LNCaP clone FGC (cell line): Measurements from ENCODE around the gene LRRN4CL.

Source experiments
- DNase-seq: peaks from one replicate; pipeline ENCODE4 v3.0.0-alpha.2; 2011; ENCODE audit warnings: low read depth
- H3K4me3 ChIP-seq: 2 replicates; pipeline ENCODE4 v1.5.1; 2011; ENCODE audit warnings: mild to moderate bottlenecking, low read depth, low read length, control low read depth
- TF ChIP-seq, protein P1 (sequence below): IDR thresholded peaks from 2 replicates; pipeline ENCODE4 v1.5.1; 2012; ENCODE audit warnings: mild to moderate bottlenecking; ENCODE audit not compliant: control insufficient read depth, insufficient read depth; ENCODE audit errors: extremely low read depth

Gene LRRN4CL

DNA sequence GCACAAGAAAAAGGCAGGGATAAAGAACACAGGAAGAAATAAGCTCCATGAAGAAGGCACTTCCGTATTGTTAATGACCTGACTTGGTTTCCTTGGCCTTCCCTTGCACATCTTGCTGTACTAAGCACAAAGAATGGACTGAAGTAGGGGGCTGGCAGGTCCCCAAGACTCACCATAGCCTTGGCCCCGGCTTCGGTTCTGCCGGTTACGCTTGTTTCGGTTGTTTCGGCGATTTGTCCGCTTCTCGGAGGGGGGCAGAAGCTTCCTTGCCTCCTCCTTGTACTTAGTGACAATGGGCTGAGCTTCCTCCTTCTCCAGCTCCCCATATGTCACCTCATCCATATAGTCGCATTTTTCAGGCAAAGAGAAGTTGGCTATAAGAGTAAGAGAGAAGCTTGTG lies 27.5 kb upstream of the LRRN4CL start:
- H3K4me3 ChIP-seq = no peak overlapping the region
- TF ChIP-seq, protein P1, sequence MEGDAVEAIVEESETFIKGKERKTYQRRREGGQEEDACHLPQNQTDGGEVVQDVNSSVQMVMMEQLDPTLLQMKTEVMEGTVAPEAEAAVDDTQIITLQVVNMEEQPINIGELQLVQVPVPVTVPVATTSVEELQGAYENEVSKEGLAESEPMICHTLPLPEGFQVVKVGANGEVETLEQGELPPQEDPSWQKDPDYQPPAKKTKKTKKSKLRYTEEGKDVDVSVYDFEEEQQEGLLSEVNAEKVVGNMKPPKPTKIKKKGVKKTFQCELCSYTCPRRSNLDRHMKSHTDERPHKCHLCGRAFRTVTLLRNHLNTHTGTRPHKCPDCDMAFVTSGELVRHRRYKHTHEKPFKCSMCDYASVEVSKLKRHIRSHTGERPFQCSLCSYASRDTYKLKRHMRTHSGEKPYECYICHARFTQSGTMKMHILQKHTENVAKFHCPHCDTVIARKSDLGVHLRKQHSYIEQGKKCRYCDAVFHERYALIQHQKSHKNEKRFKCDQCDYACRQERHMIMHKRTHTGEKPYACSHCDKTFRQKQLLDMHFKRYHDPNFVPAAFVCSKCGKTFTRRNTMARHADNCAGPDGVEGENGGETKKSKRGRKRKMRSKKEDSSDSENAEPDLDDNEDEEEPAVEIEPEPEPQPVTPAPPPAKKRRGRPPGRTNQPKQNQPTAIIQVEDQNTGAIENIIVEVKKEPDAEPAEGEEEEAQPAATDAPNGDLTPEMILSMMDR = no peak
- no peak for DNase-seq

DNA sequence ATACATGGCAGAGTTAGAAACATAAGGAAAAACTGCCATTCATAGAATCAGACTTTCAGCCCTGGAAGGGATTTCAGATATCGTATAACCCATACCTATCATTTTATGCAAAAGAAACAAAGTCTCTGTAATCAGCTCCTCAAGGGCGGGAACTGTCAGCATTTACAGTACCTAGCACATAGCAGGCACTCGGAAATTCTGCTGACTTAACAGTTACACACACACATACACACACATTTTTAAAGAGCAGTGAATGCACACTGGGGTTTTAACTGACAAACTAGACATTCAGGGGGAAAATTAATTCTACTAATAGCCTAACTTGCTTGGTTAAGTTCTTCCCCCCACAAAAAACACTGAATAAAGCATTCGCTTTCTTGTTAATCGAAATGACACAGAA lies 26.9 kb upstream of the LRRN4CL start:
- DNase-seq = no peak
- H3K4me3 ChIP-seq = no peak overlapping the region
- TF ChIP-seq, protein P1 = no peak

DNA sequence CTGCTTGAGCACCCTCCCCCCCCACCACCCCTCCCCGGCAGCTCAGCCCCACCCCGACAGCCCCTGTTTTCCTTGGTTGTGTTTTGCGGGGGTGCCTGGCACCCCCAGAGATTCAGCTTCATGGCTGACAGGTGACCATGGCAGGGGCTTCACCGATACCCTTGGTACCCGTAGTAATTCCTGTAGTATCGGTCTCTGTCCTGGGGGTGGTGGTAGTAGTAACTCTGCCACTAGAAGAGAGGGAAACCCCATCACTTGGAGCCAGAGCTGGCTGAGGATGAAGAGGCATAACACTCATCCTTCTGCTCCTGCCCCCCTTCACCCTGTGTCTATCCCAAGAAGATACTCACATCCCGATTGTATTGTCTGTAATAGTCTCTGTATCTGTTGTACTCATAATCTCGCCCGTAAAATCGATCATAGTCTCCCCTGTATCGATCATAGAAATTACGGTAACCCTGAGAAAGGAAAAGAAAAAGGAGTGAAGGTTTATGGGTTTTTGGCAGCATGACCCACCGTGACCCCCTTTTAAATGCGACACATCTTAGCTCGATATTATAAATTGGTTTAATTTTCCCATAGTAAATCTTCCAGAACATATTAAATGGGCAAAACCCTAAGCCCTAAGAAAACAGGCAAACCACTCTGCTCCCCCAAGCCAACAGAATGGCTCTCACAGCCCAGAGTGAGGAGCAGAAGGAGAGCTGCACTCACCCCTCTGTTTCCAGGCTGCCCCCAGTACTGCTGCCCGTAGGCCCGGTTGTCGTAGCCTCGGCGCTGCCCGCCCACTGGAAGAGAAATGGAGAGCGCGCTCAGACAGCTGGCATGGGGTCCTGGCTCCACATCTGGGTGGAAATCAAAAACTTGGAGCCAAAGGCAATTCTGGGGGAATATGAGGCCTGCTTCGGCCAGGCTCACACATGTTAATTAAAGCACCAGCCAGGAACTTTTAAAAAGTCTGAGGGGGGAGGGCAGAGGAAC lies 26.1 kb upstream of the LRRN4CL start:
- TF ChIP-seq, protein P1 = no peak
- DNase-seq = no peak
- no peak overlapping the region for H3K4me3 ChIP-seq

GRCh38 chr11:62713343-62713742 lies 24.0 kb upstream of the LRRN4CL start:
- TF ChIP-seq, protein P1 = no peak
- no peak for DNase-seq
- H3K4me3 ChIP-seq = no peak overlapping the region

GRCh38 chr11:62712861-62713260 lies 23.5 kb upstream of the LRRN4CL start:
- DNase-seq = no peak
- TF ChIP-seq, protein P1 = no peak
- no peak overlapping the region for H3K4me3 ChIP-seq

- DNase-seq = no peak
- TF ChIP-seq, protein P1 = no peak
- H3K4me3 ChIP-seq = no peak overlapping the region
These were observed 23.0 kb upstream of the LRRN4CL start for GRCh38 chr11:62712276-62712812.
